GM19372 (cell line): ENCODE measurements around the gene SLC35F4.
A peak's percentile ranks its signal among the peaks of the same experiment; 100 is the strongest.

Experiments used
- ATAC-seq: cut with Tn5 transposase; IDR thresholded peaks from one replicate; pipeline ENCODE4 v1.9.1; 2021; ENCODE audit warnings: mild to moderate bottlenecking, low read depth, moderate library complexity; ENCODE audit not compliant: unreplicated experiment

SLC35F4 gene

GRCh38 chr14:57652769-57653168, 213.1 kb downstream of the SLC35F4 start:
- ATAC-seq = no peak

DNA sequence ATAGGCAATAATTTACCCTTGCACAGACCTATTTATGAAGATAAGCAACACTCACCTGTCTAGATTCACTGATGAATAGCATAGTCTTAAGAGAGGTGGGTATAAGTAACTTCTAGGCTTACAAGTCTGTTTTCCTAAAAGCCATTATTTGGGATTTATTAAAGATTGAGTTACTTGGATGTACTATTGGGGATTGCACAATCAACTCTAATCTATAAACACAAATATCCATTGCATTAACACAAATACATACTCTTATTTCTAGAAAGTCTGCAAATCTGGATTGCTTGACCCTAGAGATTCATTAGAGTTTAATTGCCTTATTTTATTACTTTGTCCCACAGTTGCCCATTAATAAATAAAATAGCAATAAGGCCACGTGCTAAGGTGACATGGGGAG, 224.1 kb downstream of the SLC35F4 start:
- no peak for ATAC-seq

DNA sequence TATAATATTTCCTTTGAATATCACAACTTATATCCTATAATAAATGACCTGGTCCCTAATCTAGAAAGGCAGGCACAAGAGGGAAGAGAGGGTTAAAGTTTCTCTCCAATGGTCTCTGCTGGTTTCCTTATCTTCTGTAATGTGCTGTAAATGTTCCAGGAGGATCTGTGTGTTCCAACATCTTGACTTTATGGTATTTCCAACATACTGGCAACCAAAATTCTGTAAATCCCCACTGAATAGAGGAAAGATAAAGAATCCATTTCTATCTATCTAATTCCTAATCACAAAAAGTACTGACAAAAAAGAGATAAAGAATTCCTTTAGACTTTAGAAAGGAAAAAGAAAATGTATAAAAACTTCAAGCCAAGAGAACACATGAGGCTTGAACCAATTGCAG, 225.9 kb downstream of the SLC35F4 start:
- no peak for ATAC-seq

DNA sequence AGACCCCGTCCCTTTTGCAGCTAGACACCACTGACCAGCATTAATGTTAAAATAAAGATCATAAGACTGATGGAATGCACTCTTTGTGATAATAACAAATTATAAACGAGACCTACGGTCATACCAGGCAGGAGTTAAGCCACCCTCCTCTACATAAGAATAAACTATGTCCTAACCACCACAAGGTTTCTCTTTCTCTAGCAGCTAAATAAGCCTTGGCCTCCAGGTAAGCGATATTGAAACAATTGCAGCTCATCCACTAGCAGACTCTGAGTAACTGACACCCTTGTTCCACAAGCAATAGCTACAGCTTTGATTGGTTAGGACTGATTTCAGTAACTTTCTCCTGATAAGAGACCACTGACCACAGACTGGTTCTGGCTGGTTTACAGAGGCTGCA, 228.0 kb downstream of the SLC35F4 start:
- no peak for ATAC-seq

DNA sequence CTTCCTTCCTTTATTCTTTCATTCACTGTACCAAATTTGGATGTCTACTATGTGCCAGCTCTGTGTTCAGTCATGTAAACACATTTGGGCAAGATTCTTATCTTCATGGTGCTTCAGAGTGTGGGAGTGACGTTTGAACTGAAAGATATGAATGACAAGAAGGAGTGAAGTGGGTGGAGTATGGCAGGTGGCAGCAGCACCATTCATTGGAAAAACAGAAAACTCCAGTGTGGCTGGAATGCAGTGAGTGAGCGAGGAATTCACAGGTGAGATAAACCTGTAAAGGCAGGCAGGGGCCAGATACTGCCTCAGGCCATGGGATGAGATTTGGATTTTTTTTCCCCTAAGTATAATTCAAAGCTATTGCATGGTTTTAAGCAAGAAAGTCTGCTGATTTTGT, 231.6 kb downstream of the SLC35F4 start:
- no peak for ATAC-seq

- ATAC-seq = no peak
Observed at GRCh38 chr14:57632649-57633048, 233.2 kb downstream of the SLC35F4 start.

GRCh38 chr14:57617510-57617909, 248.4 kb downstream of the SLC35F4 start:
- no peak for ATAC-seq

- no peak for ATAC-seq
Observed at GRCh38 chr14:57612946-57613345, 252.9 kb downstream of the SLC35F4 start.

- no peak for ATAC-seq
Observed at GRCh38 chr14:57611555-57612075, 254.3 kb downstream of the SLC35F4 start.

GRCh38 chr14:57610631-57611030, 255.3 kb downstream of the SLC35F4 start:
- ATAC-seq = no peak

DNA sequence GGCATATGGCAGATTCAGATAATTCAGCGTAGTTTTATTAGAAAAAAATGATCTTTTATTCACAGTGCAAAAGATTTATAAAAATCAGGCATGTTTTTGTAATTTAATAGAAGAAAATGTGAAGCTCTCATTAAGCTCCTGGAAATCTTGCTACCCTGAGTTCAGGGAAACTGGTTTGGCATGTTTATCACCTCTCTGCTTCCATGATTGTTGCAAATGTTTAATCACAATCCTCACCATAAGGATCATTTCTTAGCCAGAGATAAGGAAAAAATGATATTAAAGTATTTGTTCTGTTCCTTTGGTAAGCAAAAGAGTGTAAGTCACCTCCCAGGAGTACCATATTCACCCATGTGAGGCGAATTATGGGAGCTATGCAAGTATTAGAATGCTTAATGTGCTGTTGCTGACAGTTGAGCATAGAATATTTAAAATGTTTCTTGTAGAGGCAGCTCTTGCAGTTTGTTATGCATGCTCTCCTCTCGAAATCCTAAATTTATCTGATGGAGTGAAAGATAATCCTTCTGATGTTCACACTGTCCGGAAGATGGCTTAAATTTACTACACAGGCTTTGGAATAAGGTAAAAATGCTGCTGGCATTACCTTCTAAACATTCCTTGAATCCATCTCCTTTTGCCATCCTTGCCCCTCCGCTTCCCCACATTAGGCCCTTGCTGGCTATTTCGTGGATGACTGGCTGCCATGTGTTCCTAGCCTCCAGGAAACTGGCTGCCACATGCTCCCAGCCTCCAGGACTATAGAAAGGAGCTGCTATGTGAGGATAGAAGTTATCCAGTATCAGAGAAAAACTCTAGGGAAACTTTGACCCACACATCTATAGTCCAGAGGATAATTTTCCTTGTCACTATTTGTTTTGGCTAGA, 256.5 kb downstream of the SLC35F4 start:
- ATAC-seq = no peak

GRCh38 chr14:57607086-57607485, 258.8 kb downstream of the SLC35F4 start:
- no peak for ATAC-seq

DNA sequence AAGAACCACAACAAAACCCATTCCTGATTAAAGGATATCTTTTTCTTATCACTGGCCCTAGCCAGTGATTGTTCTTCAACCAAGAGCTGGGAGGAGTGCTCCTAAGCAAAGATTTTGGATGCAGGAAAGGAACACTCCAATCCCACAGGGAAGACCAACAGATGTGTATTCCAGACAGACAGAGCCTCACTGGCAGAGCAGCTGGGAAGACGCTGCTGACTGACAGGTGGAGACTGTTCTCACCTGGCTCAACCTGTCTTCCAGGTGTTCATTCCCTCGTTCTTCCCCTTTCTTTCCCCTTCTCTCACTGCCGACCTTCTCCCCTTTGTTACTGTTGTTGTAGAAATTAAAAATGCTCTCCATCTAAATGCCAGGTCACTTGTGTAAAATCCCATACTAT, 282.5 kb downstream of the SLC35F4 start:
- no peak for ATAC-seq

GRCh38 chr14:57582746-57583145, 283.1 kb downstream of the SLC35F4 start:
- ATAC-seq = no peak

DNA sequence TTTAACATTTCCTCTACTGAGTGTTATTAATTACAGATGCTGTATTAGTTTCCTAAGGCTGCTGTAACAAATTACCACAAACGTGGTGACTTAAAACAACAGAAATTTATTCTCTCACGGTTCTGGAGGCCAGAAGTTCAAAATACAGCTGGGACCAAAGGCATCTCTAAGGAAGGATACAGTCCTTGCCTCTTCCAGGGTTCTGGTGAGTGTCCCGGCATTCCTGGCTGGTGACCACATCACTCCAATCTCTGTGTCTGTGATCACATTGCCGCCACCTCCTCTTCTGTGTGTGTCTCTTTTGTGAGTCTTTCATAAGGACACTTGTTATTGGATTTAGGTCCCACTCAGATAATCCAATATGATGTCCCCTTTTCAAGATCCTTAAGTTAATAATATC, 287.1 kb downstream of the SLC35F4 start:
- ATAC-seq = no peak

- no peak for ATAC-seq
Observed at GRCh38 chr14:57576498-57576897, 289.4 kb downstream of the SLC35F4 start.

DNA sequence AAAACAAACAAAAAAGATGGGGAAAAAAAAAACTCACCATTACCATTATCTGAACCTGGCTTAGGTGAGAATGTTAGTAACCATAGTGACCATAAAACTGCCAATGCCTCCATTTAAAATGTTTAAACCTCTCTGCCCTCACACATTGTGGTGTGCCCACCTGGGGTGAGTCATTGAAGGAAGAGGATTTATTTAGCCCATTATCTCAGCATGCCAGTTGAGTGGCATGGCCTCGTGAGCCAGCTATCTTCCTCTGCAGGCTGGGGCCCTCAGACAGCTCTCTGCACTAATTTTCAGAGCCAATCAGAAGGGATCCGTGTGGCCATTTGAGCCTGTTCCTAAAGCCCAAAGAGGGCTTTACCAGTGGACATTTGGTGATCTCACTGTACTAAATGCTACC, 290.4 kb downstream of the SLC35F4 start:
- no peak for ATAC-seq

DNA sequence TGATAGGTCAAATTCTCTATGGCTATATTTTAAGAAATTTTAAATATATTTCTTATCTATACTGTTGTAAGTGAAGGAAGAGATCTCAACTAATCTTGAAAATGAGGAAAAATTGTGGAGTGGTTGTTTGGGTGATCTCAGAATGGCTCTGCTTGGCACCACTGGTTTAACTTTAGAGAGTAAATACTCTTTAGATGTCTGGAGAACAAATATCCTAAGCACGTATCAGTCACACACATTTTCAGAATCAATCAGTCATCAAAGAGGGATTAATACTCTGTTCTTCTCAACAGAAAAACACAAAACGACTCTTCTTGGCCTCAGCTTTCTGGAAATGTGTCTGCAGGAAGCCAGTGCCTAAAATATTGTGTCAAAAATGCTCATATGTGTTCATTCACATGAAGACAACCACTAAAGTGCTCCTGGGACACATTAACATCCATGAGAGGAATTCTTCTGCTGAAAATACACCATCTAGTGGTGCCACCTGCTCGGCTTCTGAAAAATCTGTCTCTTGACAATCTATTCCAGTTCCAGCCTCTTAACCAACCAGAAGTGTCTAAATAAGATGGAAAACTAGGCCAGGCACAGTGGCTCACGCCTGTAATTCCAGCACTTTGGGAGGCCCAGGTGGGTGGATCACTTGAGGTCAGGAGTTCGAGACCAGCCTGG, 291.1 kb downstream of the SLC35F4 start:
- ATAC-seq = no peak

- ATAC-seq = no peak
Observed at GRCh38 chr14:57573173-57573572, 292.7 kb downstream of the SLC35F4 start.

GRCh38 chr14:57568554-57568953, 297.3 kb downstream of the SLC35F4 start:
- no peak for ATAC-seq

GRCh38 chr14:57567220-57567619, 298.7 kb downstream of the SLC35F4 start:
- ATAC-seq = no peak

DNA sequence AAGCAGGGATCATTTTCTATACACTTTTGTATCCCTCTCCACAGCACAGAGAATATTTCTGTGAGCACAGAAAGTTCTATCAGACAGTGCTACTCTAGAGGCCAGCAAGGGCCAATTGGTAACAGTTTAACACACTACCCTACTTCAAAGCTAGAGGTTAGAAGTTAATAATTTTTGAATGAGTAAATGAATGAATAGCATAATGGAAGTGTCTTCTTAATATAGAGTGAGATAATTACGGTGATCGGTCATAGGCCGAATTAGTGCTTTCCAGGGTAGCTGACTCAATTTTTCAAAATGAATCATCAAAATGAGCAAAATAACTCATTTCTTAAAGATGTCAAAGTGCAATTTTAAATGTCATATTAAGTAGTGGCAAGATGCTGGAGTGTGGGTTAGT, 305.2 kb downstream of the SLC35F4 start:
- peak; percentile 56 for ATAC-seq
